PFSK-1 (cell line): ENCODE measurements around the gene GSTP1.
A peak's percentile ranks its signal among the peaks of the same experiment; 100 is the strongest.

Source experiments
- FOXP2 ChIP-seq: optimal IDR thresholded peaks from 2 replicates; pipeline ENCODE3; 2011; ENCODE audit warnings: borderline replicate concordance, control low read depth, inconsistent platforms; ENCODE audit not compliant: insufficient read depth; ENCODE audit errors: extremely low read length, extremely low read depth
- POLR2AphosphoS5 ChIP-seq: IDR thresholded peaks from 2 replicates; pipeline ENCODE4 v1.6.1; 2012; ENCODE audit warnings: low read depth, mild to moderate bottlenecking, control low read depth, low read length, moderate library complexity
- SIN3A ChIP-seq: IDR thresholded peaks from 2 replicates; pipeline ENCODE4 v1.6.1; 2012; ENCODE audit warnings: mild to moderate bottlenecking, low read length, moderate library complexity, borderline replicate concordance; ENCODE audit not compliant: insufficient read depth
- TAF1 ChIP-seq: IDR thresholded peaks from 2 replicates; pipeline ENCODE4 v1.6.1; 2012; ENCODE audit warnings: low read length, control low read depth, borderline replicate concordance; ENCODE audit not compliant: insufficient read depth
- TF ChIP-seq, protein P1 (sequence below), 2 experiments: IDR thresholded peaks; 2 replicates each; pipeline versions ENCODE4 v1.6.1 to v1.8.0; 2011 to 2012; ENCODE audit warnings: low read depth in 2 of 2, low read length in 2 of 2, control low read depth in 1 of 2, inconsistent platforms in 1 of 2, mild to moderate bottlenecking in 1 of 2, moderate library complexity in 1 of 2; ENCODE audit not compliant: insufficient read depth in 1 of 2

The GSTP1 gene

DNA sequence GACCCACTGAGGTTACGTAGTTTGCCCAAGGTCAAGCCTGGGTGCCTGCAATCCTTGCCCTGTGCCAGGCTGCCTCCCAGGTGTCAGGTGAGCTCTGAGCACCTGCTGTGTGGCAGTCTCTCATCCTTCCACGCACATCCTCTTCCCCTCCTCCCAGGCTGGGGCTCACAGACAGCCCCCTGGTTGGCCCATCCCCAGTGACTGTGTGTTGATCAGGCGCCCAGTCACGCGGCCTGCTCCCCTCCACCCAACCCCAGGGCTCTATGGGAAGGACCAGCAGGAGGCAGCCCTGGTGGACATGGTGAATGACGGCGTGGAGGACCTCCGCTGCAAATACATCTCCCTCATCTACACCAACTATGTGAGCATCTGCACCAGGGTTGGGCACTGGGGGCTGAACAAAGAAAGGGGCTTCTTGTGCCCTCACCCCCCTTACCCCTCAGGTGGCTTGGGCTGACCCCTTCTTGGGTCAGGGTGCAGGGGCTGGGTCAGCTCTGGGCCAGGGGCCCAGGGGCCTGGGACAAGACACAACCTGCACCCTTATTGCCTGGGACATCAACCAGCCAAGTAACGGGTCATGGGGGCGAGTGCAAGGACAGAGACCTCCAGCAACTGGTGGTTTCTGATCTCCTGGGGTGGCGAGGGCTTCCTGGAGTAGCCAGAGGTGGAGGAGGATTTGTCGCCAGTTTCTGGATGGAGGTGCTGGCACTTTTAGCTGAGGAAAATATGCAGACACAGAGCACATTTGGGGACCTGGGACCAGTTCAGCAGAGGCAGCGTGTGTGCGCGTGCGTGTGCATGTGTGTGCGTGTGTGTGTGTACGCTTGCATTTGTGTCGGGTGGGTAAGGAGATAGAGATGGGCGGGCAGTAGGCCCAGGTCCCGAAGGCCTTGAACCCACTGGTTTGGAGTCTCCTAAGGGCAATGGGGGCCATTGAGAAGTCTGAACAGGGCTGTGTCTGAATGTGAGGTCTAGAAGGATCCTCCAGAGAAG, 1.6 kb downstream of the GSTP1 start:
- TF ChIP-seq, protein P1, sequence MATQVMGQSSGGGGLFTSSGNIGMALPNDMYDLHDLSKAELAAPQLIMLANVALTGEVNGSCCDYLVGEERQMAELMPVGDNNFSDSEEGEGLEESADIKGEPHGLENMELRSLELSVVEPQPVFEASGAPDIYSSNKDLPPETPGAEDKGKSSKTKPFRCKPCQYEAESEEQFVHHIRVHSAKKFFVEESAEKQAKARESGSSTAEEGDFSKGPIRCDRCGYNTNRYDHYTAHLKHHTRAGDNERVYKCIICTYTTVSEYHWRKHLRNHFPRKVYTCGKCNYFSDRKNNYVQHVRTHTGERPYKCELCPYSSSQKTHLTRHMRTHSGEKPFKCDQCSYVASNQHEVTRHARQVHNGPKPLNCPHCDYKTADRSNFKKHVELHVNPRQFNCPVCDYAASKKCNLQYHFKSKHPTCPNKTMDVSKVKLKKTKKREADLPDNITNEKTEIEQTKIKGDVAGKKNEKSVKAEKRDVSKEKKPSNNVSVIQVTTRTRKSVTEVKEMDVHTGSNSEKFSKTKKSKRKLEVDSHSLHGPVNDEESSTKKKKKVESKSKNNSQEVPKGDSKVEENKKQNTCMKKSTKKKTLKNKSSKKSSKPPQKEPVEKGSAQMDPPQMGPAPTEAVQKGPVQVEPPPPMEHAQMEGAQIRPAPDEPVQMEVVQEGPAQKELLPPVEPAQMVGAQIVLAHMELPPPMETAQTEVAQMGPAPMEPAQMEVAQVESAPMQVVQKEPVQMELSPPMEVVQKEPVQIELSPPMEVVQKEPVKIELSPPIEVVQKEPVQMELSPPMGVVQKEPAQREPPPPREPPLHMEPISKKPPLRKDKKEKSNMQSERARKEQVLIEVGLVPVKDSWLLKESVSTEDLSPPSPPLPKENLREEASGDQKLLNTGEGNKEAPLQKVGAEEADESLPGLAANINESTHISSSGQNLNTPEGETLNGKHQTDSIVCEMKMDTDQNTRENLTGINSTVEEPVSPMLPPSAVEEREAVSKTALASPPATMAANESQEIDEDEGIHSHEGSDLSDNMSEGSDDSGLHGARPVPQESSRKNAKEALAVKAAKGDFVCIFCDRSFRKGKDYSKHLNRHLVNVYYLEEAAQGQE (IDR thresholded peaks at IDR 0.05; ENCODE audit: insufficient read depth in 1 of 2, low read depth in 2 of 2, low read length in 2 of 2): no peak
- TF ChIP-seq SIN3A (no peak), FOXP2 (no peak), POLR2AphosphoS5 (no peak), TAF1 (no peak)

DNA sequence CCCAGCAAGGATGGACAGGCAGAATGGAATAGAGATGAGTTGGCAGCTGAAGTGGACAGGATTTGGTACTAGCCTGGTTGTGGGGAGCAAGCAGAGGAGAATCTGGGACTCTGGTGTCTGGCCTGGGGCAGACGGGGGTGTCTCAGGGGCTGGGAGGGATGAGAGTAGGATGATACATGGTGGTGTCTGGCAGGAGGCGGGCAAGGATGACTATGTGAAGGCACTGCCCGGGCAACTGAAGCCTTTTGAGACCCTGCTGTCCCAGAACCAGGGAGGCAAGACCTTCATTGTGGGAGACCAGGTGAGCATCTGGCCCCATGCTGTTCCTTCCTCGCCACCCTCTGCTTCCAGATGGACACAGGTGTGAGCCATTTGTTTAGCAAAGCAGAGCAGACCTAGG, 2.3 kb downstream of the GSTP1 start:
- TF ChIP-seq, protein P1 (IDR thresholded peaks at IDR 0.05; ENCODE audit: insufficient read depth in 1 of 2, low read depth in 2 of 2, low read length in 2 of 2): no peak
- no peak for TF ChIP-seq TAF1
- TF ChIP-seq SIN3A: no peak
- TF ChIP-seq POLR2AphosphoS5: no peak
- no peak for TF ChIP-seq FOXP2

DNA sequence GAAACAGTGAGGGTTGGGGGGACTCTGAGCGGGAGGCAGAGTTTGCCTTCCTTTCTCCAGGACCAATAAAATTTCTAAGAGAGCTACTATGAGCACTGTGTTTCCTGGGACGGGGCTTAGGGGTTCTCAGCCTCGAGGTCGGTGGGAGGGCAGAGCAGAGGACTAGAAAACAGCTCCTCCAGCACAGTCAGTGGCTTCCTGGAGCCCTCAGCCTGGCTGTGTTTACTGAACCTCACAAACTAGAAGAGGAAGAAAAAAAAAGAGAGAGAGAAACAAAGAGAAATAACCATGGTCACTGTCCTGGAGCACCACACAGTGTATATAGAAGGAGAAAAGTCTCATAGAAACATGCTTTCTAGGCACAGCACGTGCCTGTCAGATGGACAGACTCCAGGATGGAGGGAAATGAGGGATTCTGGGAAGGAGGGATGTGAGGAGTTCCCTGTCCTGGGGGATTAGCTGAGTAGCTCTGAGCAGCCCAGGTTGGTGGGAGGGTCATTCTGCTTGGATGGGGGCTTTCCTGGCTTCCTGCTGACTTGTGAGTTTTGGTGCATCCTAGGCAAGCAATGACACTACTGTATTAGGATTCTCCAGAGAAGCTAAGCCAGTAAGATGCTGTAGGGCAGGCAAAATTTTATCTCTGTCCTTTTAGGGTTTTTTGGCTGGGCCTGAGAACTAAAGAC, 3.1 kb downstream of the GSTP1 start:
- TF ChIP-seq POLR2AphosphoS5 (peak; percentile 46; the same call in 1 of the 2 replicates), TAF1 (no peak)

DNA sequence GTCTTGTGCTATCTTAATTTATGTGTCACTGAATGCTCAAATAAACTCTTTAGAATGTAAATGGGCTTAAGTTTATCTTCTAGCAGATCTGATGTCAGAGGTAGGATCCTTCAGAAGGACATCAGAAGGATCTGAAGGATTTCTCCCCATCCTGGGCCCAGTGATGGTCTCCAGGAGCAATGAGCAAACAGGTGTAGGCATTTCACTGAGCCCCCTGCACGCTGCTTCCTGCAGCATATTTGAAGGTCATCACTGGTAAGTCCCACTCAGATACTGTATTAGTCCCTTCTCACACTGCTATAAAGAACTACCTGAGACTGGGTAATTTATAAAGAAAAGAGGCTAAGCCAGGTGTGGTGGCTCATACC, 4.5 kb downstream of the GSTP1 start:
- TF ChIP-seq, protein P1 (IDR thresholded peaks at IDR 0.05; ENCODE audit: insufficient read depth in 1 of 2, low read depth in 2 of 2, low read length in 2 of 2): no peak
- no peak for TF ChIP-seq SIN3A
- no peak for TF ChIP-seq FOXP2
- TF ChIP-seq TAF1: no peak
- TF ChIP-seq POLR2AphosphoS5: no peak

DNA sequence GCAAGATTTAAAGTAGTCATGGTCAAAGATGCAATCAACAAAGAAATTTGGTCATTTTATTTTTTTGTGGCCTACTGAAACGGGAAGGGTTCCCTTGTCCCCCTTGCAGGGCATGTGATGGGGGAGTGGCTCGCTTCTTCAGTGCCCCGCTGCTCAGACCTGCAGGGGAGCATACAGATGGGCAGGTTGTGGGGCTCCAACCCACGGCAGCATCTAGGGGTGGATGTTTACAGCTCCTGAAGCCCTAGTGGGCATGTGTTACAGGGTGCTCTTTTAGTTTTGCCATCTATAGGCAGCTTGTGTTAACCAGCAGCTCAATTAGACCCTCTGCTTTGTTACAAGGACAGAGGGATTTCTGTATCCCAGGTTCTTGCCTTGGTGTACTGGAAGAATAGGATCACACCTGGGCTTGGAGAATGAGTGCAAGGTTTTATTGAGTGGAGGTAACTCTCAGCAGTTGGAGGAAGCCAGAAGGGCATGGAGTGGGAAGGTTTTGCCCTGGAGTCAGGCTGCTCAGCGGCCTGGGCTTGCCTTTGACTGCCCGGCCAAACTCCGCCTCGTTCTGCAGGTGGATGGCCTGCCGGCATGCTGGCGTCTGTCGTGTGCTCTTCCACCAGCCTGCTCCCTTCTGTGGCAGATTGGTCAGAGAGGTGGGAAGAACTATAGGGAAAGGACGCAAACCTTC, 9.4 kb downstream of the GSTP1 start:
- TF ChIP-seq SIN3A (no peak), POLR2AphosphoS5 (no peak), FOXP2 (no peak), TAF1 (no peak)
- TF ChIP-seq, protein P1 (IDR thresholded peaks at IDR 0.05; ENCODE audit: insufficient read depth in 1 of 2, low read depth in 2 of 2, low read length in 2 of 2): no peak
